HFFc6 (cell line): ENCODE measurements around the gene RSBN1L. TPM values are rescaled to one million over a fixed set of nuclear protein-coding genes. Genes with fewer than 3 reads are reported as not detected.

Experiments
- DNase-seq: peaks from one replicate; pipeline ENCODE4 v3.0.0-alpha.2; 2018
- H3K27ac Mint-ChIP-seq: 2 replicates; pipeline ENCODE4 v1.8.0; 2020; ENCODE audit warnings: mild to moderate bottlenecking, mixed read lengths
- H3K27me3 Mint-ChIP-seq: 2 replicates; pipeline ENCODE4 v1.8.0; 2021; ENCODE audit warnings: mild to moderate bottlenecking, moderate library complexity, mixed read lengths; ENCODE audit not compliant: insufficient read depth
- H3K36me3 Mint-ChIP-seq: 2 replicates; pipeline ENCODE4 v1.8.0; 2021; ENCODE audit warnings: low read depth, mixed read lengths
- H3K4me1 Mint-ChIP-seq: 2 replicates; pipeline ENCODE4 v1.8.0; 2020; ENCODE audit warnings: low read depth, mixed read lengths
- H3K4me3 Mint-ChIP-seq: 2 replicates; pipeline ENCODE4 v1.8.0; 2020; ENCODE audit warnings: mild to moderate bottlenecking, moderate library complexity, mixed read lengths
- H3K9me3 Mint-ChIP-seq: 2 replicates; pipeline ENCODE4 v1.8.0; 2020; ENCODE audit warnings: mild to moderate bottlenecking, mixed read lengths
- CTCF ChIP-seq: fragments of 200-600 bp; sonication (generic); IDR thresholded peaks from 2 replicates; pipeline ENCODE4 v1.5.0; 2021; ENCODE audit warnings: antibody characterized with exemption, mild to moderate bottlenecking
- total RNA-seq, 6 experiments: library from RNA; stranded (reverse); fragmentation: NEBNext Ultra II Directional; extraction: Animal tissue kit (Norgen Biotek cat#: 25700); gene quantifications; 2 replicates in 1 of 6; 3 replicates in 5 of 6; pipeline ENCODE4 v1.2.3, GENCODE V29; 2021

The RSBN1L gene
- total RNA-seq, 6 experiments from 2014 or later, result 11.2 to 14.0 (median 12.9) TPM

- DNase-seq, result peak; percentile 58
Measured at GRCh38 chr7:77674878-77675277, 21.4 kb upstream of the RSBN1L start.

GRCh38 chr7:77679608-77680007 lies 16.7 kb upstream of the RSBN1L start:
- Mint-ChIP-seq H3K4me3 (no peak overlapping the region), H3K36me3 (peaks cover 21% of the 10 kb centered on the region), H3K9me3 (no peaks in the 10 kb centered on the region), H3K27ac (no peak overlapping the region), H3K4me1 (peaks cover 33% of the 10 kb centered on the region), H3K27me3 (no peaks in the 10 kb centered on the region; the same call in 1 of the 2 replicates)
- DNase-seq, result no peak
- no peak for TF ChIP-seq CTCF

More at GRCh38 chr7:77674878-77675277, 21.4 kb upstream of the RSBN1L start:
- no peak overlapping the region for H3K4me3 Mint-ChIP-seq
- H3K27me3 Mint-ChIP-seq, result no peaks in the 10 kb centered on the region; the same call in 1 of the 2 replicates
- no peak for TF ChIP-seq CTCF
- peaks cover 20% of the 10 kb centered on the region for H3K4me1 Mint-ChIP-seq
- H3K36me3 Mint-ChIP-seq, result peaks cover 5% of the 10 kb centered on the region; the same call in 1 of the 2 replicates
- no peaks in the 10 kb centered on the region for H3K9me3 Mint-ChIP-seq
- H3K27ac Mint-ChIP-seq, result peak overlapping the region; percentile 46

DNA sequence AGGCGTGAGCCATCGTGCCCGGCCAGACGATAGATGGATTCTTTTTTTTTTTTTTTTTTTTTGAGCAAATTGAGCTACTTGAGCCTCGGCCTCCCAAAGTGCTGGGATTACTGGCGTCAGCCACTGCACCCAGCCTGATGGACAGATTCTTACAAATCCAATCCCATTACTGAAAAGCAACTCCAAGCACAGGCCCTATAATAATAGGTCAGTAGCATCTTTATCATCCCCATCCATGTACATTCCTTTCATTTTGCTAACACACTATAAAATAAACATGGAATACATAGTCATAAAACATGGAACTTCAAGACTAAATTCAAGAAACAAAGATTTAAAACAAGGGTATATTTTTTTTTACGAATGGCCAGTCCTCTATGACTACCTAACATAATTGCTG lies 16.0 kb upstream of the RSBN1L start:
- Mint-ChIP-seq H3K4me3 (no peak overlapping the region), H3K9me3 (no peaks in the 10 kb centered on the region), H3K4me1 (peaks cover 31% of the 10 kb centered on the region), H3K27ac (no peak overlapping the region), H3K36me3 (peaks cover 24% of the 10 kb centered on the region), H3K27me3 (no peaks in the 10 kb centered on the region; the same call in 1 of the 2 replicates)
- DNase-seq, result no peak
- TF ChIP-seq CTCF, result no peak

DNA sequence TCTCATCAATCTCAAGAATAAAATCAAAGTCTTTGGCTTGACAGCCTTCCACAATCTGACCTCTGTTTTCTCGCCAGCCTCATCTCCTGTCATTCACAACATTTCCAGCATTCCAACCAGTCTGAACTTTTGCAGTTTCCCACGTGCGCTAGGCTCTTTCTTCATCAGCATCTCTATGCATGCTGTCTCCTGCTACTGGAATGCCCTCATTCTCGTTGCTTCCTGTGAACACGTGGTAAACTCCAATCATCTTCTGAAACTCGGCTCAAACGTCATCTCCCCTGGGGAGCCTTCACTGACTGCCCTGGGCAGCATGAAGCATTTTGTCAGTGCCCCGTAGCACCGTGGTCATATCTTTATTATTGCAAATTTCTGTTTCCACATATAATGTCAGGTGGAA lies 12.2 kb upstream of the RSBN1L start:
- peaks cover 32% of the 10 kb centered on the region for H3K36me3 Mint-ChIP-seq
- no peaks in the 10 kb centered on the region for H3K9me3 Mint-ChIP-seq
- H3K27me3 Mint-ChIP-seq, result no peaks in the 10 kb centered on the region; the same call in 1 of the 2 replicates
- peak overlapping the region; percentile 0 for H3K27ac Mint-ChIP-seq
- peaks cover 51% of the 10 kb centered on the region for H3K4me1 Mint-ChIP-seq
- no peak for TF ChIP-seq CTCF
- DNase-seq, result peak; percentile 32
- H3K4me3 Mint-ChIP-seq, result no peak overlapping the region

GRCh38 chr7:77685233-77685632 lies 11.0 kb upstream of the RSBN1L start:
- no peak for DNase-seq
- no peaks in the 10 kb centered on the region for H3K9me3 Mint-ChIP-seq
- no peaks in the 10 kb centered on the region; the same call in 1 of the 2 replicates for H3K27me3 Mint-ChIP-seq
- TF ChIP-seq CTCF, result no peak
- no peak overlapping the region for H3K4me3 Mint-ChIP-seq
- H3K4me1 Mint-ChIP-seq, result peaks cover 42% of the 10 kb centered on the region
- H3K36me3 Mint-ChIP-seq, result peaks cover 27% of the 10 kb centered on the region
- peak overlapping the region; percentile 53 for H3K27ac Mint-ChIP-seq
